ENCODE data around the gene DLX6.

The DLX6 gene

GRCh38 chr7:96987719-96988118, 17.6 kb upstream of the DLX6 start:
- Histone ChIP-seq H3K27ac (ENCODE audit: low read length) (no peak overlapping the region), H3K27me3 (ENCODE audit: low read depth, low read length) (peaks cover 15% of the 10 kb centered on the region)

GRCh38 chr7:96989241-96989858, 16.0 kb upstream of the DLX6 start:
- H3K9me3 ChIP-seq (ENCODE audit: insufficient read depth, low read length): no peaks in the 10 kb centered on the region
- H3K9ac ChIP-seq (ENCODE audit: low read length): no peak overlapping the region
- no peak overlapping the region for H3K4me3 ChIP-seq (ENCODE audit: low read length)
- no peaks in the 10 kb centered on the region for H3K36me3 ChIP-seq (replicated peaks; ENCODE audit: low read depth, low read length)
- no peak overlapping the region for H3K27ac ChIP-seq (ENCODE audit: low read length)
- H3K4me2 ChIP-seq (ENCODE audit: low read length): no peak overlapping the region
- TF ChIP-seq CTCF (IDR thresholded peaks at IDR 0.05; ENCODE audit: low read depth, low read length) (no peak), EZH2phosphoT487 (IDR thresholded peaks at IDR 0.05; ENCODE audit: low read depth) (no peak)
- peaks cover 7% of the 10 kb centered on the region for H3K4me1 ChIP-seq (ENCODE audit: low read length)
- H3K27me3 ChIP-seq (ENCODE audit: low read depth, low read length): peaks cover 15% of the 10 kb centered on the region
- no peaks in the 10 kb centered on the region for H3K79me2 ChIP-seq (ENCODE audit: low read length)
- H4K20me1 ChIP-seq (ENCODE audit: insufficient read depth, low read length): no peaks in the 10 kb centered on the region
- no peak overlapping the region for H2AFZ ChIP-seq (ENCODE audit: low read depth, low read length)

More at GRCh38 chr7:96987719-96988118, 17.6 kb upstream of the DLX6 start:
- peaks cover 7% of the 10 kb centered on the region for H3K4me1 ChIP-seq (ENCODE audit: low read length)
- H2AFZ ChIP-seq (ENCODE audit: low read depth, low read length): no peak overlapping the region
- H4K20me1 ChIP-seq (ENCODE audit: insufficient read depth, low read length): no peaks in the 10 kb centered on the region
- no peaks in the 10 kb centered on the region for H3K79me2 ChIP-seq (ENCODE audit: low read length)
- TF ChIP-seq EZH2phosphoT487 (IDR thresholded peaks at IDR 0.05; ENCODE audit: low read depth): no peak
- TF ChIP-seq CTCF (IDR thresholded peaks at IDR 0.05; ENCODE audit: low read depth, low read length): no peak
- H3K36me3 ChIP-seq (replicated peaks; ENCODE audit: low read depth, low read length): no peaks in the 10 kb centered on the region
- no peak overlapping the region for H3K9ac ChIP-seq (ENCODE audit: low read length)
- no peak overlapping the region for H3K4me2 ChIP-seq (ENCODE audit: low read length)
- no peaks in the 10 kb centered on the region for H3K9me3 ChIP-seq (ENCODE audit: insufficient read depth, low read length)
- H3K4me3 ChIP-seq (ENCODE audit: low read length): no peak overlapping the region

- Histone ChIP-seq H3K27me3 (ENCODE audit: low read depth, low read length) (peaks cover 15% of the 10 kb centered on the region), H2AFZ (ENCODE audit: low read depth, low read length) (no peak overlapping the region), H3K4me3 (ENCODE audit: low read length) (no peak overlapping the region), H3K4me2 (ENCODE audit: low read length) (no peak overlapping the region), H4K20me1 (ENCODE audit: insufficient read depth, low read length) (no peaks in the 10 kb centered on the region), H3K9ac (ENCODE audit: low read length) (no peak overlapping the region), H3K4me1 (ENCODE audit: low read length) (peaks cover 7% of the 10 kb centered on the region), H3K27ac (ENCODE audit: low read length) (no peak overlapping the region), H3K36me3 (replicated peaks; ENCODE audit: low read depth, low read length) (no peaks in the 10 kb centered on the region), H3K9me3 (ENCODE audit: insufficient read depth, low read length) (no peaks in the 10 kb centered on the region), H3K79me2 (ENCODE audit: low read length) (no peaks in the 10 kb centered on the region)
- no peak for TF ChIP-seq EZH2phosphoT487 (IDR thresholded peaks at IDR 0.05; ENCODE audit: low read depth)
- no peak for TF ChIP-seq CTCF (IDR thresholded peaks at IDR 0.05; ENCODE audit: low read depth, low read length)
Observed at GRCh38 chr7:96989859-96990317, 15.5 kb upstream of the DLX6 start.

GRCh38 chr7:96991546-96992191, 13.7 kb upstream of the DLX6 start:
- H3K27me3 ChIP-seq (ENCODE audit: low read depth, low read length): peaks cover 15% of the 10 kb centered on the region

More at GRCh38 chr7:96991546-96992191, 13.7 kb upstream of the DLX6 start:
- H3K4me1 ChIP-seq (ENCODE audit: low read length): peaks cover 5% of the 10 kb centered on the region
- no peak overlapping the region for H3K9ac ChIP-seq (ENCODE audit: low read length)
- H2AFZ ChIP-seq (ENCODE audit: low read depth, low read length): no peak overlapping the region
- TF ChIP-seq EZH2phosphoT487 (IDR thresholded peaks at IDR 0.05; ENCODE audit: low read depth) (no peak), CTCF (IDR thresholded peaks at IDR 0.05; ENCODE audit: low read depth, low read length) (no peak)
- H3K4me2 ChIP-seq (ENCODE audit: low read length): no peak overlapping the region
- H3K79me2 ChIP-seq (ENCODE audit: low read length): no peaks in the 10 kb centered on the region
- H3K36me3 ChIP-seq (replicated peaks; ENCODE audit: low read depth, low read length): no peaks in the 10 kb centered on the region
- H3K27ac ChIP-seq (ENCODE audit: low read length): no peak overlapping the region
- H3K4me3 ChIP-seq (ENCODE audit: low read length): no peak overlapping the region
- no peaks in the 10 kb centered on the region for H4K20me1 ChIP-seq (ENCODE audit: insufficient read depth, low read length)
- H3K9me3 ChIP-seq (ENCODE audit: insufficient read depth, low read length): no peaks in the 10 kb centered on the region

Data from OCI-LY3 (cell line).